H1 (cell line): Measurements from ENCODE around the gene USP36. TPM values are rescaled to one million over a fixed set of nuclear protein-coding genes. Genes with fewer than 3 reads are reported as not detected.

Source experiments
- TAF7 ChIP-seq: optimal IDR thresholded peaks from 2 replicates; pipeline ENCODE3; 2011; ENCODE audit warnings: low read depth, mild to moderate bottlenecking, inconsistent platforms, low read length, moderate library complexity, borderline replicate concordance
- polyA plus RNA-seq, 7 experiments: library from polyadenylated mRNA; depleted of rRNA in 3 of 7; stranded (reverse) in 5 of 7; unstranded in 2 of 7; fragments of >200 nt in 5 of 7; fragments of 200-250 nt in 2 of 7; gene quantifications; 1 replicate in 5 of 7; 2 replicates in 1 of 7; 4 replicates in 1 of 7; pipeline versions ENCODE4 v1.2.1 to v1.2.3, GENCODE V29; 2011 to 2013; ENCODE audit warnings: missing spikeins in 2 of 7, mixed read lengths in 2 of 7
- total RNA-seq: library from RNA; stranded (reverse); fragmentation: NEBNext Ultra II Directional; extraction: Animal tissue kit (Norgen Biotek cat#: 25700); gene quantifications from 2 replicates; pipeline ENCODE4 v1.2.1, GENCODE V29; 2021
- TF ChIP-seq, protein P1 (sequence below): IDR thresholded peaks from 2 replicates; pipeline ENCODE4 v1.6.1; 2011; ENCODE audit warnings: low read length, improper control_type of control experiment

Gene USP36
- total and polyA plus RNA-seq, 2 of the 8 experiments (the other 6 are each of a cell fraction or from before 2014, with no cell fraction given): 40.7 to 67.7 TPM

DNA sequence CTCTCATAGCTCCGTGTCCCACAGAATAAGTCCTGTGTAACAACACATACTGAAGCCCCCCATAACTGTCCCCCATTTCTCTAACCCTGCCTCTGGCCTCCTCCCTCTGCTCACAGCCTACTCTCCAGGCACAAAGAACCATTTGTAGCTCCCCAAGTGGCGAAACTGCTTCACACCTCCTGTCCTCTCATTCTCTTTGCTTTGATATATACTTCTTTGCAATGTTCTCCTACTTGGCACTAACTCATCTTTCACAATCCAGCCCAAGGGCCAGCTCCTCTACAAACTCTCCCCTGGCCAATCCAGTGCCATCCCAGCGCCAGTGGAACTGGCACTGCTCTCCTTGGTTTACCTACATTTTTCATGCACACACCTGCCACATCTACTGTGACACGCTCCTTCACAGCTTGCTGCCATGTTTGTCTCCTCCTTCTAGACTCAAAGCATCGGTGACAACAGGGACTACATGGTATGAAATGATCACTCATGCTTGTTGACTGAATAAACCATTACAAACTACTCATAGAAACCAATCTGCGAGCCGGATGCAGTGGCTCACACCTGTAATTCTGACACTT lies 71.3 kb downstream of the USP36 start (continued):
- TF ChIP-seq TAF7: no peak
- TF ChIP-seq, protein P1, sequence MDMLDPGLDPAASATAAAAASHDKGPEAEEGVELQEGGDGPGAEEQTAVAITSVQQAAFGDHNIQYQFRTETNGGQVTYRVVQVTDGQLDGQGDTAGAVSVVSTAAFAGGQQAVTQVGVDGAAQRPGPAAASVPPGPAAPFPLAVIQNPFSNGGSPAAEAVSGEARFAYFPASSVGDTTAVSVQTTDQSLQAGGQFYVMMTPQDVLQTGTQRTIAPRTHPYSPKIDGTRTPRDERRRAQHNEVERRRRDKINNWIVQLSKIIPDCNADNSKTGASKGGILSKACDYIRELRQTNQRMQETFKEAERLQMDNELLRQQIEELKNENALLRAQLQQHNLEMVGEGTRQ: no peak
- TF ChIP-seq, all 59 proteins: peak for 2
